ENCODE measurements around the gene OPN1MW.
"Not testable (repeated sequence)": the region's sequence is repeated elsewhere in the genome, so short reads cannot be mapped to it uniquely, and the experiment has no call there.

Gene OPN1MW

GRCh38 chrX:154211499-154211898 lies 29.1 kb downstream of the OPN1MW start:
- not testable (repeated sequence) for DNase-seq

- not testable (repeated sequence) for DNase-seq
Observed at GRCh38 chrX:154219456-154219855, 37.1 kb downstream of the OPN1MW start, which contains the start of gene OPN1MW2. Gene OPN1MW2 (plus strand): TSS chrX:154219756. CDS start chrX:154219816, 60 bp downstream.

DNA sequence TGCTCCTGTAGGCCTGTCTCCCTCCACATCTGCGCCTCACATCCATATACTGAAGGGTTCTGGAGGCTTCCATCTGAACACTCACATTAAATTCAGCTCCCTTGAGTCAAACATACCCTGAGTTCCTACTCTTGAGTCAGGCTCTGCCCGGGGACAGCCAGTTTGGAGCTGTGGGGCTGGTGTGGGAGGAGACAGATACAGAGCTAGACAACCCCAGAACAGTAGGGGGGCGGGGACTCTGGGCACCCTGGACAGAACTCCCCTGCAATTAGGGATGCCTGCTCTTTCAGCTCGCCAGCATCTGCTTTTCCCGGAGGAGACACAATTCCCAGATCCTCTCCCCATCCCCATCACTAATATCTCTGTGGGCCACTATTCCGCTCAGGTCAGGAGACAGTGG lies 42.9 kb downstream of the OPN1MW start:
- DNase-seq = not testable (repeated sequence)

DNA sequence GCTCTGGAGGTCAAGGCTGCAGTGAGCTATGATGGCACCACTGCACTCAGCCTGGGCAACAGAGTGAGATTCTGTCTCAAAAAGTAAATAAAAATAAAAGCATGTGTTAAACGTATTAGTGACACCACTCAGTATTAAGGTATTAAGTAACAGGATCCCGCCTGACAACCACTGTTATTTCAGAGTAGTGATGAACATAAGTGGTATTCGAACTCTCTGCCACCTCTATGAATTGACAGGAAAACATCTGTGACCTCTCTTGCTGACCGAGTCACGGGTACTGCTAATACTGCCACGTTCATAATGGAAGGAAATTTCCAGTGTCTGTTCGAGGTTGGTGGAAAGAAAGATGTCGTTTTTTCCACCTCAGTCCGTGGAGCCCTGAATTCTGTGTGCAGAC lies 44.3 kb downstream of the OPN1MW start:
- not testable (repeated sequence) for DNase-seq

DNA sequence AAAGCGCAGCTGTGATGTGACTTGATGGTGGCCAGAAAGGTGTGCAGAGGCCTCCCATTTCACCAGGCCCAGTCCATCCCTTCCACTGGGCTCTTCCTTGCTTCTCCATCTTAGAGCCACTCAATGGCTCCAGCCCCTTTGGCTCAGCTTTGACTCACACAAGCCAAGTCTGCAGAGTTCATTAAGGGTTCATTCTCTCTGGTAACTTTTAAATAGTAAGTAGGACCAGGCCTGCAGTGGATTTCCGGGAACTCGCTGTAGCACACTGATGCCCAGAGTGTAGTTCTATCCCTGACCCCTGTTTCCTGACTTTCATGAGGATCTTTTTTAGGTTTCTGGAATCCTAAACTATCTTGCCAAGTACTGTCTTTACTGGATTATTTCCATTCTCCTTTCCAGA lies 49.0 kb downstream of the OPN1MW start:
- DNase-seq = not testable (repeated sequence)

- not testable (repeated sequence) for DNase-seq
Observed at GRCh38 chrX:154233620-154234019, 51.2 kb downstream of the OPN1MW start.

GRCh38 chrX:154238939-154239559 lies 56.7 kb downstream of the OPN1MW start:
- not testable (repeated sequence) for DNase-seq

- DNase-seq = not testable (repeated sequence)
Observed at GRCh38 chrX:154239982-154240503, 57.6 kb downstream of the OPN1MW start.
